ENCODE measurements around the gene DDX42.

GRCh38 chr17:63831505-63831904, 57.5 kb downstream of the DDX42 start:
- TF ChIP-seq POLR2A (IDR thresholded peaks at IDR 0.05) (no peak), CTCF (IDR thresholded peaks at IDR 0.05) (no peak)
